A549 (cell line): Measurements from ENCODE around the gene SLC24A3. TPM values are rescaled to one million over a fixed set of nuclear protein-coding genes. Genes with fewer than 3 reads are reported as not detected.
A peak's percentile ranks its signal among the peaks of the same experiment; 100 is the strongest.

ENCODE experiments used
- BHLHE40 ChIP-seq: IDR thresholded peaks from 2 replicates; pipeline ENCODE4 v1.6.1; 2012; ENCODE audit warnings: low read depth, low read length, inconsistent platforms
- CBX2 ChIP-seq: fragments of 200-600 bp; sonication (generic); IDR thresholded peaks from 2 replicates; pipeline ENCODE4 v1.6.1; 2016; ENCODE audit warnings: low read depth, mild to moderate bottlenecking, borderline replicate concordance
- CBX8 ChIP-seq: fragments of 200-600 bp; sonication (generic); IDR thresholded peaks from 2 replicates; pipeline ENCODE4 v1.6.1; 2016
- CHD4 ChIP-seq: fragments of 200-600 bp; sonication (generic); IDR thresholded peaks from 2 replicates; pipeline ENCODE4 v1.6.1; 2016; ENCODE audit warnings: antibody characterized with exemption, mild to moderate bottlenecking, borderline replicate concordance
- CTCF ChIP-seq: fragments of >200 bp; sonication (Bioruptor Twin); formaldehyde crosslinking; IDR thresholded peaks from 3 replicates; pipeline ENCODE4 v1.5.1; 2016
- E2F6 ChIP-seq: IDR thresholded peaks from 2 replicates; pipeline ENCODE4 v1.6.1; 2012; ENCODE audit warnings: low read depth, borderline replicate concordance
- ELK1 ChIP-seq: fragments of 150-350 bp; IDR thresholded peaks from 2 replicates; pipeline ENCODE4 v1.6.1; 2014; ENCODE audit warnings: low read depth, mild to moderate bottlenecking, low read length
- FOSB ChIP-seq: fragments of 250-450 bp; sonication (Bioruptor Pico); IDR thresholded peaks from 2 replicates; pipeline ENCODE4 v1.5.0; 2020; ENCODE audit warnings: mild to moderate bottlenecking, moderate library complexity
- HDAC2 ChIP-seq: fragments of 200-600 bp; sonication (generic); IDR thresholded peaks from 2 replicates; pipeline ENCODE4 v1.6.1; 2016
- HEYL ChIP-seq: fragments of 250-450 bp; sonication (Bioruptor Pico); IDR thresholded peaks from 2 replicates; pipeline ENCODE4 v1.8.0; 2021; ENCODE audit warnings: mild to moderate bottlenecking, moderate library complexity
- HOXB5 ChIP-seq: fragments of 250-450 bp; sonication (Bioruptor Pico); IDR thresholded peaks from 2 replicates; pipeline ENCODE4 v1.5.0; 2020; ENCODE audit warnings: mild to moderate bottlenecking, moderate library complexity
- JUN ChIP-seq, 2 experiments: fragments of >200 bp; sonication (Bioruptor Twin); formaldehyde crosslinking; IDR thresholded peaks; 2 replicates in 1 of 2; 3 replicates in 1 of 2; pipeline ENCODE4 v1.6.1; 2016 to 2017
- JUNB ChIP-seq: fragments of >200 bp; sonication (Bioruptor Twin); formaldehyde crosslinking; IDR thresholded peaks from 2 replicates; pipeline ENCODE4 v1.6.1; 2016
- MAFK ChIP-seq: fragments of 450-650 bp; IDR thresholded peaks from 2 replicates; pipeline ENCODE4 v1.6.1; 2014; ENCODE audit not compliant: partially characterized antibody
- MAZ ChIP-seq: fragments of 150-350 bp; IDR thresholded peaks from 2 replicates; pipeline ENCODE4 v1.6.1; 2014; ENCODE audit warnings: antibody characterized with exemption, low read depth, low read length, borderline replicate concordance
- MYC ChIP-seq: IDR thresholded peaks from 2 replicates; pipeline ENCODE4 v1.6.1; 2012; ENCODE audit warnings: mild to moderate bottlenecking, inconsistent platforms, low read length, improper control_type of control experiment, borderline replicate concordance
- NFE2L2 ChIP-seq: fragments of 150-350 bp; conservative IDR thresholded peaks from 2 replicates; pipeline ENCODE4 v1.6.1; 2014; ENCODE audit warnings: low read length
- NPAS2 ChIP-seq: fragments of 250-450 bp; sonication (Bioruptor Pico); IDR thresholded peaks from 2 replicates; pipeline ENCODE4 v1.8.0; 2022; ENCODE audit warnings: mild to moderate bottlenecking, moderate library complexity, borderline replicate concordance
- NR3C1 ChIP-seq: fragments of >200 bp; sonication (Bioruptor Twin); formaldehyde crosslinking; IDR thresholded peaks from 3 replicates; pipeline ENCODE4 v1.6.1; 2017
- PHF8 ChIP-seq: fragments of 200-600 bp; sonication (generic); IDR thresholded peaks from 2 replicates; pipeline ENCODE4 v1.6.1; 2016; ENCODE audit warnings: low read depth, mild to moderate bottlenecking, antibody characterized with exemption, moderate library complexity, borderline replicate concordance
- RAD21 ChIP-seq, 2 experiments: fragments of >200 bp in 1 of 2; sonication (Bioruptor Twin) in 1 of 2; formaldehyde crosslinking in 1 of 2; IDR thresholded peaks in 1 of 2; conservative IDR thresholded peaks in 1 of 2; 2 replicates in 1 of 2; 3 replicates in 1 of 2; pipeline ENCODE4 v1.6.1; 2012 to 2018; ENCODE audit warnings: inconsistent platforms in 1 of 2
- RARB ChIP-seq: fragments of 250-450 bp; sonication (Bioruptor Pico); IDR thresholded peaks from 2 replicates; pipeline ENCODE4 v1.8.0; 2021; ENCODE audit warnings: mild to moderate bottlenecking, moderate library complexity
- REST ChIP-seq: fragments of 200-600 bp; sonication (generic); IDR thresholded peaks from 2 replicates; pipeline ENCODE4 v1.6.1; 2016; ENCODE audit warnings: antibody characterized with exemption, mild to moderate bottlenecking, moderate library complexity
- RFX5 ChIP-seq: fragments of 450-650 bp; IDR thresholded peaks from 2 replicates; pipeline ENCODE4 v1.7.1; 2014; ENCODE audit warnings: antibody characterized with exemption, mild to moderate bottlenecking, moderate library complexity
- RNF2 ChIP-seq: fragments of 200-600 bp; sonication (generic); IDR thresholded peaks from 2 replicates; pipeline ENCODE4 v1.6.1; 2016; ENCODE audit warnings: low read depth, mild to moderate bottlenecking, antibody characterized with exemption, moderate library complexity, borderline replicate concordance
- SMC3 ChIP-seq: fragments of >200 bp; sonication (Bioruptor Twin); formaldehyde crosslinking; IDR thresholded peaks from 3 replicates; pipeline ENCODE4 v1.6.1; 2018; ENCODE audit warnings: inconsistent platforms
- SREBF2 ChIP-seq: fragments of 450-650 bp; IDR thresholded peaks from 2 replicates; pipeline ENCODE4 v1.6.1; 2014; ENCODE audit warnings: mild to moderate bottlenecking, moderate library complexity
- TFCP2L1 ChIP-seq: fragments of 250-450 bp; sonication (Bioruptor Pico); IDR thresholded peaks from 2 replicates; pipeline ENCODE4 v1.5.0; 2021; ENCODE audit warnings: mild to moderate bottlenecking
- USF2 ChIP-seq: fragments of 450-650 bp; IDR thresholded peaks from 2 replicates; pipeline ENCODE4 v1.6.1; 2014; ENCODE audit warnings: antibody characterized with exemption
- ZC3H11A ChIP-seq: fragments of 450-650 bp; IDR thresholded peaks from 2 replicates; pipeline ENCODE4 v1.6.1; 2014; ENCODE audit warnings: antibody characterized with exemption, mild to moderate bottlenecking
- ZFP36 ChIP-seq: fragments of 450-650 bp; IDR thresholded peaks from 2 replicates; pipeline ENCODE4 v1.6.1; 2014; ENCODE audit warnings: borderline replicate concordance; ENCODE audit not compliant: partially characterized antibody
- ZSCAN20 ChIP-seq: fragments of 250-450 bp; sonication (Bioruptor Pico); IDR thresholded peaks from 2 replicates; pipeline ENCODE4 v1.8.0; 2022; ENCODE audit warnings: mild to moderate bottlenecking, moderate library complexity
- polyA plus RNA-seq, 4 experiments: library from polyadenylated mRNA; depleted of rRNA in 3 of 4; stranded (reverse); fragments of >200 nt; fragmentation: RNase III in 1 of 4; extraction: RNeasy Plus Mini Kit Qiagen cat#74134 plus additional on column Dnase treatment in 1 of 4; gene quantifications; 2 replicates in 3 of 4; 3 replicates in 1 of 4; pipeline ENCODE4 v1.2.3, GENCODE V29; 2011 to 2017

Gene SLC24A3
- polyA plus RNA-seq, 2 of the 4 experiments (the other 2 are of a cell fraction) = 0.08 TPM; not detected in 1

GRCh38 chr20:19735446-19735845, 523.0 kb downstream of the SLC24A3 start (continued):
- TF ChIP-seq MAZ (no peak), CBX8 (no peak), RAD21 (conservative IDR thresholded peaks at IDR 0.05 in 1 of 2, IDR thresholded peaks at IDR 0.05 in 1 of 2) (peak in 1 of 2 experiments; percentile 9; a peak in 1 of 5 replicates), CTCF (no peak), RARB (no peak), HOXB5 (CRISPR knock-in tag) (no peak), ZSCAN20 (CRISPR knock-in tag) (no peak), RFX5 (0 out of 2 replicates have a peak, but pooled peaks have one; percentile 73), BHLHE40 (no peak), ELK1 (no peak), REST (0 out of 2 replicates have a peak, but pooled peaks have one; percentile 33), HEYL (no peak), MYC (no peak), PHF8 (no peak), SMC3 (no peak), MAFK (no peak), JUNB (peak; percentile 63), CHD4 (no peak; the same call in 1 of the 2 replicates), NFE2L2 (no peak), E2F6 (peak; percentile 61; the same call in 1 of the 2 replicates), NR3C1 (no peak), TFCP2L1 (CRISPR knock-in tag) (no peak), ZFP36 (no peak), USF2 (no peak), FOSB (CRISPR knock-in tag) (no peak), CBX2 (no peak), JUN (IDR thresholded peaks at IDR 0.05) (peak; percentile 16 to 66; a peak in 2 of 5 replicates), HDAC2 (no peak), SREBF2 (no peak), ZC3H11A (no peak), NPAS2 (CRISPR knock-in tag) (no peak), RNF2 (no peak)
